GM21526 (cell line): ENCODE data around the gene HCLS1.
"Not testable (repeated sequence)": the region's sequence is repeated elsewhere in the genome, so short reads cannot be mapped to it uniquely, and the experiment has no call there.

Experiments
- ATAC-seq: cut with Tn5 transposase; IDR thresholded peaks from one replicate; pipeline ENCODE4 v1.9.1; 2021; ENCODE audit warnings: moderate library complexity; ENCODE audit not compliant: unreplicated experiment, low FRiP score

Gene HCLS1

GRCh38 chr3:121601212-121601812 is 59.4 kb downstream of the HCLS1 start:
- no peak for ATAC-seq

GRCh38 chr3:121599900-121600299 is 60.8 kb downstream of the HCLS1 start:
- ATAC-seq: not testable (repeated sequence)

GRCh38 chr3:121598564-121598963 is 62.1 kb downstream of the HCLS1 start:
- ATAC-seq: no peak

- no peak for ATAC-seq
Measured at GRCh38 chr3:121595765-121596406, 64.8 kb downstream of the HCLS1 start.

GRCh38 chr3:121594850-121595249 is 65.9 kb downstream of the HCLS1 start:
- ATAC-seq: no peak

- not testable (repeated sequence) for ATAC-seq
Measured at GRCh38 chr3:121593806-121594205, 66.9 kb downstream of the HCLS1 start.

GRCh38 chr3:121592856-121593702 is 67.6 kb downstream of the HCLS1 start, which contains the start of gene FBXO40:
Gene FBXO40, plus strand, starts transcription at chr3:121593379. Its CDS starts 27,197 bp downstream, at chr3:121620576.
- no peak for ATAC-seq

- no peak for ATAC-seq
Measured at GRCh38 chr3:121584418-121584817, 76.3 kb downstream of the HCLS1 start.

GRCh38 chr3:121581691-121582090 is 79.0 kb downstream of the HCLS1 start:
- no peak for ATAC-seq
